ENCODE results near the gene TCAF1. TPM values are rescaled to one million over a fixed set of nuclear protein-coding genes. Genes with fewer than 3 reads are reported as not detected.

Gene TCAF1
- polyA plus RNA-seq, 1 donor (not counting 4 experiments of a cell fraction or from before 2014, with no cell fraction given), result 13.3 TPM

GRCh38 chr7:143900230-143900766 is 1.7 kb downstream of the TCAF1 start:
- Histone ChIP-seq H3K4me1 (ENCODE audit: control insufficient read depth, extremely low read depth, insufficient read depth, low read length) (peaks cover 15% of the 10 kb centered on the region), H3K79me2 (ENCODE audit: control insufficient read depth, insufficient read depth, low read length) (peaks cover 45% of the 10 kb centered on the region), H3K36me3 (ENCODE audit: control insufficient read depth in 2 of 2, extremely low read depth in 1 of 2, insufficient read depth in 2 of 2, low read length in 2 of 2) (no peaks in the 10 kb centered on the region), H3K9me1 (ENCODE audit: control insufficient read depth, extremely low read depth, insufficient read depth, low read length) (no peaks in the 10 kb centered on the region), H3K4me3 (ENCODE audit: control insufficient read depth in 2 of 3, extremely low read depth in 1 of 3, insufficient read depth in 2 of 3, low read depth in 1 of 3, low read length in 3 of 3) (peak overlapping the region in 2 of 3 experiments; percentile 67 to 96), H3K27me3 (ENCODE audit: control insufficient read depth, extremely low read depth, insufficient read depth, low read length) (no peaks in the 10 kb centered on the region), H3K4me2 (ENCODE audit: control insufficient read depth, extremely low read depth, insufficient read depth, low read depth, low read length) (peak overlapping the region; percentile 88), H3K9me3 (ENCODE audit: control insufficient read depth, low read depth, low read length) (no peaks in the 10 kb centered on the region), H3K9ac (ENCODE audit: control insufficient read depth, extremely low read depth, insufficient read depth, low read length) (peak overlapping the region; percentile 86), H2AFZ (ENCODE audit: control insufficient read depth, low read length) (no peak overlapping the region), H3K27ac (ENCODE audit: control insufficient read depth, insufficient read depth, low read length) (peak overlapping the region; percentile 13), H4K20me1 (ENCODE audit: control insufficient read depth, extremely low read depth, insufficient read depth, low read length) (no peaks in the 10 kb centered on the region)
- dilution Hi-C loops (cut with MboI; ENCODE audit: extremely low pct_ligation_motif_present, low sequenced_read_pairs), result no loop called here
- DNase-seq (ENCODE audit: low read depth, low spot score) (no peak), FAIRE-seq (no peak)
- TF ChIP-seq CTCF (optimal IDR thresholded peaks at IDR 0.05 in 1 of 3, IDR thresholded peaks at IDR 0.05 in 1 of 3, conservative IDR thresholded peaks at IDR 0.05 in 1 of 3; ENCODE audit: extremely low read depth in 1 of 3, insufficient read depth in 2 of 3, low read length in 3 of 3) (no peak), EZH2 (IDR thresholded peaks at IDR 0.05; ENCODE audit: low read length) (no peak)

DNA sequence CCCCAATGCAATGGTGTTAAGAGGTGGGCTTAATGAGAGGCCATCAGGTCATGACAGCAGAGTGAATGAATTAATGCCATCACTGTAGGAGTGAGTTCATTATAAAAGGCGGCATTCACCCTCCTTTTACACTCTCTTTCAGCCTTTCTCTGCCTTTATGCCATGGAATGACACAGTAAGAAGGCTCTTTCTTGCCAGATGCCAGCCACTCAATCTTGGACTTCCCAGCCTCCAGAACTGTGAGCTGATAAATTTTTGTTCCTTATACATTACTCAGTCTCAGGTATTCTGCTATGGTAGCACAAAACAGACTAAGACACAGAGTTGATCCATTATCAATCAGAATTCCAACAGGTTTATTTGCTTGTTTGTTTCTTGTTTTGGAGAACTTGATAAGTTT is 3.2 kb downstream of the TCAF1 start:
- no peaks in the 10 kb centered on the region for H4K20me1 ChIP-seq (ENCODE audit: control insufficient read depth, extremely low read depth, insufficient read depth, low read length)
- TF ChIP-seq EZH2 (IDR thresholded peaks at IDR 0.05; ENCODE audit: low read length), result no peak
- TF ChIP-seq CTCF (optimal IDR thresholded peaks at IDR 0.05 in 1 of 3, IDR thresholded peaks at IDR 0.05 in 1 of 3, conservative IDR thresholded peaks at IDR 0.05 in 1 of 3; ENCODE audit: extremely low read depth in 1 of 3, insufficient read depth in 2 of 3, low read length in 3 of 3), result no peak
- H3K4me3 ChIP-seq (ENCODE audit: control insufficient read depth in 2 of 3, extremely low read depth in 1 of 3, insufficient read depth in 2 of 3, low read depth in 1 of 3, low read length in 3 of 3), result no peak overlapping the region
- no peaks in the 10 kb centered on the region for H3K27me3 ChIP-seq (ENCODE audit: control insufficient read depth, extremely low read depth, insufficient read depth, low read length)
- no peak for DNase-seq (ENCODE audit: low read depth, low spot score)
- peaks cover 15% of the 10 kb centered on the region for H3K4me1 ChIP-seq (ENCODE audit: control insufficient read depth, extremely low read depth, insufficient read depth, low read length)
- H3K4me2 ChIP-seq (ENCODE audit: control insufficient read depth, extremely low read depth, insufficient read depth, low read depth, low read length), result no peak overlapping the region
- FAIRE-seq, result no peak
- H3K27ac ChIP-seq (ENCODE audit: control insufficient read depth, insufficient read depth, low read length), result no peak overlapping the region
- H2AFZ ChIP-seq (ENCODE audit: control insufficient read depth, low read length), result no peak overlapping the region
- H3K79me2 ChIP-seq (ENCODE audit: control insufficient read depth, insufficient read depth, low read length), result peaks cover 52% of the 10 kb centered on the region
- H3K9ac ChIP-seq (ENCODE audit: control insufficient read depth, extremely low read depth, insufficient read depth, low read length), result no peak overlapping the region
- no peaks in the 10 kb centered on the region for H3K36me3 ChIP-seq (ENCODE audit: control insufficient read depth in 2 of 2, extremely low read depth in 1 of 2, insufficient read depth in 2 of 2, low read length in 2 of 2)
- H3K9me3 ChIP-seq (ENCODE audit: control insufficient read depth, low read depth, low read length), result no peaks in the 10 kb centered on the region
- dilution Hi-C loops (cut with MboI; ENCODE audit: extremely low pct_ligation_motif_present, low sequenced_read_pairs), result no loop called here
- H3K9me1 ChIP-seq (ENCODE audit: control insufficient read depth, extremely low read depth, insufficient read depth, low read length), result no peaks in the 10 kb centered on the region

Measured in keratinocyte (primary cell).